Neural crest cell (in vitro differentiated cells): Measurements from ENCODE around the gene DENND5A. TPM values are rescaled to one million over a fixed set of nuclear protein-coding genes. Genes with fewer than 3 reads are reported as not detected.
"Not testable (repeated sequence)": the region's sequence is repeated elsewhere in the genome, so short reads cannot be mapped to it uniquely, and the experiment has no call there.

ENCODE experiments used
- DNase-seq: peaks from one replicate; pipeline ENCODE4 v3.0.0; 2021; ENCODE audit warnings: low read depth, mixed read lengths, low spot score
- H3K27ac Mint-ChIP-seq: one replicate; pipeline ENCODE4 v1.8.0; 2021; ENCODE audit warnings: mild to moderate bottlenecking, mixed read lengths; ENCODE audit not compliant: unreplicated experiment
- H3K27me3 Mint-ChIP-seq: 2 replicates; pipeline ENCODE4 v1.8.0; 2021; ENCODE audit warnings: low read depth, mild to moderate bottlenecking, mixed read lengths
- H3K36me3 Mint-ChIP-seq: 2 replicates; pipeline ENCODE4 v1.8.0; 2021; ENCODE audit warnings: low read depth, mild to moderate bottlenecking, mixed read lengths
- H3K4me1 Mint-ChIP-seq: 2 replicates; pipeline ENCODE4 v1.8.0; 2021; ENCODE audit warnings: mixed read lengths
- H3K4me3 Mint-ChIP-seq: one replicate; pipeline ENCODE4 v1.8.0; 2021; ENCODE audit warnings: mild to moderate bottlenecking, mixed read lengths
- H3K9me3 Mint-ChIP-seq: 2 replicates; pipeline ENCODE4 v1.8.0; 2021; ENCODE audit warnings: mixed read lengths
- CTCF ChIP-seq: fragments of 200-600 bp; sonication (generic); conservative IDR thresholded peaks from 2 replicates; pipeline ENCODE4 v1.5.0; 2021; ENCODE audit warnings: antibody characterized with exemption, mild to moderate bottlenecking
- total RNA-seq: library from RNA; stranded (reverse); gene quantifications from 2 replicates; pipeline ENCODE4 v1.2.1, GENCODE V29; 2021

Gene DENND5A
- total RNA-seq, 1 donor from 2014 or later, result 116 TPM

- H3K27me3 Mint-ChIP-seq, result no peaks in the 10 kb centered on the region
- DNase-seq, result no peak
Measured at GRCh38 chr11:9109858-9110731, 155.1 kb downstream of the DENND5A start.

DNA sequence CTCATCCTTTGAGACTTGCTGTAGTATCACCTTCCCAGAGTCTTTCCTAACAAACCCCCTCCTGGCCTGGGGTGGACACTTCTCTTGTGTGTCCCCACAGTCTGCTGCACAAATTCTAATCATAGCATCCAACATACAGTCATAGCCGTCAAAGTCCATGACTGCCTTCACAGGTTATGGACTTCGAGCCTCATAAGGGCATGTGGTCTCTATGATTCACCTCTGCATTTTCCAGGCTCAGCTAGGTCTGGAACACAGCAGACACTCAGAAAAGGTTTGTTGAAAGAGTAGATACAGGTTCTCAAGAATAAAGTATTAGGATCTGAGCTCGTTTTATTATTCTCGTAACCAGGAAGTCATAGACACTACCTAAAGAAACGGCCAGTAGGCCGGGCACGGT, 160.6 kb downstream of the DENND5A start:
- TF ChIP-seq CTCF, result no peak
- no peaks in the 10 kb centered on the region for H3K27me3 Mint-ChIP-seq
- H3K36me3 Mint-ChIP-seq, result no peaks in the 10 kb centered on the region
- H3K27ac Mint-ChIP-seq, result no peak overlapping the region
- H3K4me1 Mint-ChIP-seq, result peaks cover 7% of the 10 kb centered on the region
- DNase-seq, result no peak
- no peaks in the 10 kb centered on the region for H3K9me3 Mint-ChIP-seq
- H3K4me3 Mint-ChIP-seq, result no peak overlapping the region

More at GRCh38 chr11:9109858-9110731, 155.1 kb downstream of the DENND5A start:
- Mint-ChIP-seq H3K36me3 (peaks cover 26% of the 10 kb centered on the region), H3K4me3 (no peak overlapping the region), H3K9me3 (peaks cover 7% of the 10 kb centered on the region), H3K27ac (no peak overlapping the region), H3K4me1 (no peaks in the 10 kb centered on the region)
- TF ChIP-seq CTCF, result no peak

DNA sequence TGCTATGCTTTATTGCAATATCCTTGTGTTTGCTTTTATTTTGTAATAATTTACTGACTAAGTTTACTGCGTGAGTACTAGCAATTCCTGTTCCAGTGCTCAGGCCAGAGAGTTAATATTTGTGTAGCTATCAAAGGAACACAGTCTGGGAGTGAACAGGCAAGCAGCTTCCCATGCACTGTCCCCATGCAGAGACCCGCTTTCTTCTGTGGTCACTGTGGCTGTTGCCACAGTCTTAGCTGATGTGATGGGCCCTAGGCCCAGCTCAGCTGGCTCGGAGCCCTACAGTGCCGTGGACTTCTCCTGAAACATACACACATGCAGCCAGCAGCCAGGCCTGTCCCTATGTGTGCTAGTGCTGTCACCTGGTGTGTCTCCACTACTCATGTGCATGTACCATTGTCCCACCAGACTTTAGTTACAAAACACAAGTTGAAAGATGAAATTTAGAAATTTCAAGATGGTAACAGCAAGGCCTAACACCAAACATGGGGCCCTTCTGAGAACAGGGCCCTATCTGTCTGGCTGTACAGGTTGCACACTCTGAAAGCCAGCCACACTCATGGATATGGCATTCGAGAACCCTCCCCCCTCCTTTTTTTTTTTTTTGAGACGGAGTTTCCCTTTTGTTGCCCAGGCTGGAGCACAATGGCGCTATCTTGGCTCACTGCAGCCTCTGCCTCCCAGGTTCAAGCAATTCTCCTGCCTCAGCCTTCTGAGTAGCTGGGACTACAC, 161.4 kb downstream of the DENND5A start:
- H3K27me3 Mint-ChIP-seq, result no peaks in the 10 kb centered on the region
- no peaks in the 10 kb centered on the region for H3K36me3 Mint-ChIP-seq
- no peak overlapping the region for H3K4me3 Mint-ChIP-seq
- H3K27ac Mint-ChIP-seq, result no peak overlapping the region
- DNase-seq, result no peak
- peaks cover 7% of the 10 kb centered on the region for H3K4me1 Mint-ChIP-seq
- no peaks in the 10 kb centered on the region for H3K9me3 Mint-ChIP-seq
- no peak for TF ChIP-seq CTCF

GRCh38 chr11:9099617-9100016, 165.5 kb downstream of the DENND5A start:
- no peak for DNase-seq
- no peak for TF ChIP-seq CTCF
- peaks cover 3% of the 10 kb centered on the region for H3K9me3 Mint-ChIP-seq
- no peak overlapping the region for H3K27ac Mint-ChIP-seq
- no peak overlapping the region for H3K4me3 Mint-ChIP-seq
- peaks cover 7% of the 10 kb centered on the region for H3K4me1 Mint-ChIP-seq
- no peaks in the 10 kb centered on the region for H3K27me3 Mint-ChIP-seq
- no peaks in the 10 kb centered on the region for H3K36me3 Mint-ChIP-seq

GRCh38 chr11:9098455-9098854, 166.7 kb downstream of the DENND5A start:
- not testable (repeated sequence) for H3K9me3 Mint-ChIP-seq, H3K4me3 Mint-ChIP-seq, H3K27me3 Mint-ChIP-seq, DNase-seq, H3K4me1 Mint-ChIP-seq, H3K36me3 Mint-ChIP-seq, H3K27ac Mint-ChIP-seq

GRCh38 chr11:9097186-9097943, 167.8 kb downstream of the DENND5A start:
- peaks cover 17% of the 10 kb centered on the region for H3K4me1 Mint-ChIP-seq
- H3K27me3 Mint-ChIP-seq, result peaks cover 11% of the 10 kb centered on the region
- H3K9me3 Mint-ChIP-seq, DNase-seq, H3K4me3 Mint-ChIP-seq, H3K36me3 Mint-ChIP-seq: not testable (repeated sequence)
- peak overlapping the region; percentile 68 for H3K27ac Mint-ChIP-seq
